Thoracic aorta (tissue), 2 donors: ENCODE measurements around the gene CLEC11A. TPM values are rescaled to one million over a fixed set of nuclear protein-coding genes. Genes with fewer than 3 reads are reported as not detected.

ENCODE experiments used
- ATAC-seq: fragments of 150-250 bp; one replicate; pipeline ENCODE4 v1.8.0; 2017; ENCODE audit warnings: low read depth; ENCODE audit not compliant: insufficient number of reproducible peaks, low FRiP score
- DNase-seq: peaks from one replicate; pipeline ENCODE4 v3.0.0-alpha.2; 2020; ENCODE audit warnings: low spot score
- H3K27ac ChIP-seq, 2 donors: fragments of 200-600 bp; sonication (generic); 1 replicate in 1 of 2; 2 replicates in 1 of 2; pipeline ENCODE4 v1.5.1; 2016; ENCODE audit warnings: mild to moderate bottlenecking in 2 of 2, moderate library complexity in 2 of 2
- H3K27me3 ChIP-seq: fragments of 200-600 bp; sonication (generic); replicated peaks from 2 replicates; pipeline ENCODE4 v1.6.0; 2016; ENCODE audit warnings: mild to moderate bottlenecking; ENCODE audit not compliant: insufficient read depth
- H3K36me3 ChIP-seq: fragments of 200-600 bp; sonication (generic); one replicate; pipeline ENCODE4 v1.5.1; 2016
- H3K4me1 ChIP-seq, 2 donors: fragments of 200-600 bp; sonication (generic); 1 replicate in 1 of 2; 2 replicates in 1 of 2; pipeline versions ENCODE4 v1.5.1 to v1.6.0; 2016; ENCODE audit warnings: low read depth in 2 of 2, mild to moderate bottlenecking in 1 of 2; ENCODE audit not compliant: control insufficient read depth in 1 of 2
- H3K4me3 ChIP-seq: fragments of 200-600 bp; sonication (generic); 2 replicates; pipeline ENCODE4 v1.5.1; 2016; ENCODE audit warnings: mild to moderate bottlenecking
- H3K9me3 ChIP-seq: fragments of 200-600 bp; sonication (generic); 2 replicates; pipeline ENCODE4 v1.5.1; 2016
- CTCF ChIP-seq: fragments of 200-600 bp; sonication (generic); IDR thresholded peaks from one replicate; pipeline ENCODE4 v1.5.1; 2019; ENCODE audit warnings: antibody characterized with exemption
- total RNA-seq, 2 donors: library from RNA; depleted of rRNA; stranded (reverse); fragments of >200 nt; gene quantifications; one replicate each; pipeline versions ENCODE4 v1.1.0 to v1.2.3, GENCODE V29; 2016

CLEC11A gene
- total RNA-seq, 2 donors from 2014 or later: 10.5 to 35.3 TPM

- ATAC-seq (no peak), DNase-seq (no peak)
- no peaks in the 10 kb centered on the region for H3K36me3 ChIP-seq
- H3K4me1 ChIP-seq: no peaks in the 10 kb centered on the region
- no peak overlapping the region for H3K4me3 ChIP-seq
- H3K27ac ChIP-seq: no peak overlapping the region
- no peaks in the 10 kb centered on the region for H3K27me3 ChIP-seq
- no peak for TF ChIP-seq CTCF
- H3K9me3 ChIP-seq: no peaks in the 10 kb centered on the region
These were observed 12.7 kb downstream of the CLEC11A start for GRCh38 chr19:50735869-50736268.

- no peak overlapping the region for H3K27ac ChIP-seq
- H3K9me3 ChIP-seq: no peaks in the 10 kb centered on the region
- H3K4me3 ChIP-seq: no peak overlapping the region
- H3K36me3 ChIP-seq: no peaks in the 10 kb centered on the region
- ATAC-seq (no peak), DNase-seq (no peak)
- H3K4me1 ChIP-seq: no peaks in the 10 kb centered on the region
- H3K27me3 ChIP-seq: no peaks in the 10 kb centered on the region
- TF ChIP-seq CTCF: no peak
These were observed 13.2 kb downstream of the CLEC11A start for GRCh38 chr19:50736338-50736737.

- no peaks in the 10 kb centered on the region for H3K27me3 ChIP-seq
- no peak for TF ChIP-seq CTCF
- H3K4me3 ChIP-seq: no peak overlapping the region
- H3K9me3 ChIP-seq: no peaks in the 10 kb centered on the region
- DNase-seq (no peak), ATAC-seq (no peak)
- H3K27ac ChIP-seq: no peak overlapping the region
- H3K4me1 ChIP-seq: no peaks in the 10 kb centered on the region
- H3K36me3 ChIP-seq: no peaks in the 10 kb centered on the region
These were observed 16.2 kb downstream of the CLEC11A start for GRCh38 chr19:50739132-50739913.

- no peaks in the 10 kb centered on the region for H3K36me3 ChIP-seq
These were observed 16.8 kb downstream of the CLEC11A start for GRCh38 chr19:50739914-50740426.

More at GRCh38 chr19:50739914-50740426, 16.8 kb downstream of the CLEC11A start:
- Histone ChIP-seq H3K9me3 (no peaks in the 10 kb centered on the region), H3K4me1 (no peaks in the 10 kb centered on the region), H3K27ac (no peak overlapping the region), H3K27me3 (no peaks in the 10 kb centered on the region), H3K4me3 (no peak overlapping the region)
- TF ChIP-seq CTCF: no peak
- no peak for ATAC-seq
- DNase-seq: no peak
